NCI-H2171 treated with DMSO at 0.1 percent for 48 hours (cell line): ENCODE data around the gene COG8.
A peak's percentile ranks its signal among the peaks of the same experiment; 100 is the strongest.

ENCODE experiments used
- DNase-seq: peaks from one replicate; lab custom pipeline; 2025; lab: John Stamatoyannopoulos, UW

COG8 gene

GRCh38 chr16:69346683-69347082, 7.3 kb upstream of the COG8 start:
- no peak for DNase-seq

- DNase-seq = no peak
These were observed 6.6 kb upstream of the COG8 start for GRCh38 chr16:69345923-69346322.

- DNase-seq = no peak
These were observed 4.8 kb upstream of the COG8 start for GRCh38 chr16:69344171-69344570.

GRCh38 chr16:69340095-69340644, 806 bp upstream of the COG8 start:
- no peak for DNase-seq

GRCh38 chr16:69338557-69339288, 641 bp downstream of the COG8 start:
- no peak for DNase-seq

- DNase-seq = no peak
These were observed 4.7 kb downstream of the COG8 start for GRCh38 chr16:69334696-69335095.

GRCh38 chr16:69330286-69331109, 8.9 kb downstream of the COG8 start, which contains the start of gene PDF:
TSS of gene PDF (minus strand) at chr16:69330588. CDS start at chr16:69330570, 18 bp downstream.
- peak; percentile 90 for DNase-seq

GRCh38 chr16:69329369-69330285, 9.7 kb downstream of the COG8 start:
- no peak for DNase-seq

- no peak for DNase-seq
These were observed 10.5 kb downstream of the COG8 start for GRCh38 chr16:69328854-69329316.

- no peak for DNase-seq
These were observed 11.6 kb downstream of the COG8 start for GRCh38 chr16:69327585-69328310.

- DNase-seq = no peak
These were observed 13.0 kb downstream of the COG8 start for GRCh38 chr16:69326172-69326873.

- no peak for DNase-seq
These were observed 13.6 kb downstream of the COG8 start for GRCh38 chr16:69325784-69326171.

- DNase-seq = no peak
These were observed 14.6 kb downstream of the COG8 start for GRCh38 chr16:69324585-69325253.

GRCh38 chr16:69324013-69324531, 15.3 kb downstream of the COG8 start:
- no peak for DNase-seq

GRCh38 chr16:69323415-69323814, 15.9 kb downstream of the COG8 start:
- no peak for DNase-seq

- no peak for DNase-seq
These were observed 17.0 kb downstream of the COG8 start for GRCh38 chr16:69322343-69322742.

- no peak for DNase-seq
These were observed 18.3 kb downstream of the COG8 start for GRCh38 chr16:69321080-69321479.

- DNase-seq = no peak
These were observed 18.7 kb downstream of the COG8 start for GRCh38 chr16:69320740-69321073.

GRCh38 chr16:69319826-69320739, 19.3 kb downstream of the COG8 start:
- DNase-seq = no peak
